ENCODE measurements around the gene SOWAHA. TPM values are rescaled to one million over a fixed set of nuclear protein-coding genes. Genes with fewer than 3 reads are reported as not detected.

Gene SOWAHA
- total RNA-seq (2021; fragmentation: NEBNext Ultra II Directional; extraction: Animal tissue kit (Norgen Biotek cat#: 25700)) (0.09 and 0.10 TPM in 2 replicates), polyA plus RNA-seq (2011; rRNA removed) (0.11 and 0.17 TPM in 2 replicates), polyA minus RNA-seq (2011; rRNA and poly(A)+ RNA removed) (0.06 TPM in 1 of 2 replicates, not detected in the other)
- polyA plus RNA-seq (2011; cell fraction: cytosol; rRNA removed), result 0.06 TPM
- 0.11 TPM for polyA plus RNA-seq (2011; cell fraction: nucleus; rRNA removed)
- polyA plus RNA-seq (2012, experiment 1 of 2), result 0.05 to 0.13 TPM in 2 of 4 replicates, not detected in the others
- polyA plus RNA-seq (2012, experiment 2 of 2), result not detected
- polyA plus RNA-seq (2013, experiment 1 of 2), result 0.06 TPM
- polyA plus RNA-seq (2013, experiment 2 of 2), result 0.06 TPM
- not detected for polyA minus RNA-seq (2011; cell fraction: cytosol; rRNA and poly(A)+ RNA removed)
- polyA minus RNA-seq (2011; cell fraction: nucleus; rRNA and poly(A)+ RNA removed), result 0.20 TPM
- long read RNA-seq, experiment 1, partial matches to known transcripts, result 0 of 1 reads
- long read RNA-seq, experiment 1, other reads (novel, unspliced or antisense), result 0 of 1 reads
- long read RNA-seq, experiment 2, result 0 reads

DNA sequence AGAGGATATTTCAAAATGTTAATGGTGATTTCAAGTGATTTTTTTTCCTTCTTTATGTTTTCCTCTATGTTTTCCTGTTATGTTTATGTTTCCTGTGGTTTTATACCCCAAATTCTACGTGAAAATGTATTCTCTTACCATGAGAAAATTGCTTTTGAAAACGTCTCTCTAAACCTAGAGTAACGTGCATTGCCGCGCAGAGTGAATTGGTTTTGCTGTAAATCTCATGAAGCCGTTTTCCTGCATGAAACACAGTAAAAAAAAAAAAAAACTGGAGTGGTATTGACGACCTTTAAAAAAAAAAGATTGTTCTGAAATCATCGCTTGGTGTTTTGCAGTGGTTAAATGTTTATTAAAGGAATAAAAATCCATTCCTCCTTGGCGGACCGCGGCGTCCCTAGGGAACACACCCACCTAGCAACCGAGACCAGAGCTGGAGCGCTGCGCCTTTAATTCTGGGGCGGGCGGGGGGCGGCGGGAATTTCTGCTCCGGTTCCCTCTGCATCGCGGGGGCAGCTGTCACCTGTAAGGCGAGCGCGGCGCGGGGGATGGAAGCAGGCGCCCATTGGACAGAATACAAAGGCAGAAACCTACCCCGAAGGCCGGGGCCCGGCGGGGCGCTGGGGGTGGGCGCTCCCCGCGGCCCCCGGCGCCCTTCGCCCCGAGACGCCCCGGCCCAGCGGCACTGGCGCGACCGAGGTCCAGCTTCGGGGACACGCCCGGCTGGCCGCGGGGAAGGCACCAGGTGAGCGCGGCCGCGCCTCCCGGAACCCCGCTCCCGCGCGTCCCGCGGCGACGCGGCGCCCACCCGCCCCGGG is at the start of gene SOWAHA:
Gene SOWAHA, plus strand, starts transcription at position 522 of the 818 bp plus-strand sequence. CDS start 320 bp downstream, outside the sequence.
- no peak for FAIRE-seq
- no peak within 1 kb of the TSS for H4K5ac ChIP-seq (ENCODE audit: insufficient read length, low read depth, low read length)
- peak within 1 kb of the TSS; percentile 10 to 52 (median 28); a peak in 7 of 8 replicates for H3K4me3 ChIP-seq (ENCODE audit: extremely low read depth in 1 of 4, insufficient read depth in 2 of 4, low read depth in 3 of 4, low read length in 4 of 4)
- no peak within 1 kb of the TSS for H3K14ac ChIP-seq (ENCODE audit: insufficient read length)
- H3K23ac ChIP-seq (ENCODE audit: insufficient read length), result no peak within 1 kb of the TSS
- H2AK5ac ChIP-seq (ENCODE audit: low read depth, low read length), result no peak within 1 kb of the TSS
- H3K18ac ChIP-seq (ENCODE audit: extremely low read depth, low read length), result no peak within 1 kb of the TSS; the same call in 1 of the 2 replicates
- no peak for DNase-seq (ENCODE audit: low read depth in 1 of 2, low spot score in 2 of 2)
- no peak within 1 kb of the TSS for H4K91ac ChIP-seq (replicated peaks; ENCODE audit: insufficient read length, low read length)
- no peak within 1 kb of the TSS for H2BK15ac ChIP-seq (ENCODE audit: low read length)
- no peaks in the 10 kb centered on the region for H3K79me2 ChIP-seq (ENCODE audit: control insufficient read depth in 1 of 2, insufficient read depth in 2 of 2, low read length in 2 of 2)
- no peak within 1 kb of the TSS for H2BK5ac ChIP-seq (ENCODE audit: low read depth, low read length)
- H2AFZ ChIP-seq (ENCODE audit: low read length), result no peak within 1 kb of the TSS
- H3K27me3 ChIP-seq (replicated peaks in 1 of 4; ENCODE audit: control insufficient read depth in 3 of 4, extremely low read depth in 1 of 4, insufficient read depth in 3 of 4, low read length in 3 of 4), result peaks cover 34 to 54% (median 46%) of the 10 kb centered on the region in 4 experiments
- ChIA-PET POLR2A (ENCODE audit: partially characterized antibody) (interaction anchor here (1.1 to 3.2 kb wide), 5 partner anchors 10 to 53 kb away, joined by 4 to 30 read pairs (median 5); partner anchors contain the start of genes GDF9, SHROOM1 and UQCRQ), CTCF (ENCODE audit: partially characterized antibody) (interaction anchor here (0.7 to 3.2 kb wide), 6 partner anchors 10 to 61 kb away, joined by 3 to 19 read pairs (median 6); partner anchors contain the start of genes GDF9 and UQCRQ)
- no peak within 1 kb of the TSS for H2BK12ac ChIP-seq (ENCODE audit: low read depth, low read length)
- H3K4me1 ChIP-seq (replicated peaks in 1 of 4; ENCODE audit: control insufficient read depth in 3 of 4, insufficient read depth in 4 of 4, low read length in 3 of 4), result peaks cover 0 to 3% (median 0%) of the 10 kb centered on the region in 4 experiments; a peak in 1 of 7 replicates
- no peak within 1 kb of the TSS for H2BK20ac ChIP-seq (ENCODE audit: low read length)
- H3K9ac ChIP-seq (replicated peaks in 1 of 4; ENCODE audit: extremely low read depth in 1 of 4, low read depth in 3 of 4, low read length in 3 of 4), result no peak within 1 kb of the TSS
- H3K4ac ChIP-seq (replicated peaks; ENCODE audit: insufficient read length, low read depth, low read length), result no peak within 1 kb of the TSS
- H3K56ac ChIP-seq (replicated peaks; ENCODE audit: insufficient read length, low read depth, low read length), result no peak within 1 kb of the TSS
- peaks cover 0 to 5% of the 10 kb centered on the region in 2 experiments for H4K20me1 ChIP-seq (replicated peaks in 1 of 2; ENCODE audit: control insufficient read depth in 1 of 2, insufficient read depth in 2 of 2, low read length in 2 of 2)
- H2BK120ac ChIP-seq (replicated peaks; ENCODE audit: low read depth, low read length), result no peak within 1 kb of the TSS
- 10% methylated on average over 33 of the region's 68 CpGs; no CpG with 5 or more reads in 1 of the 2 experiments for WGBS, 2 experiments (ENCODE audit: extremely low coverage in 1 of 2, insufficient coverage in 1 of 2, insufficient read length in 1 of 2, insufficient replicate concordance in 2 of 2, low coverage in 1 of 2, low lambda C conversion rate in 2 of 2, missing lambda C conversion rate in 1 of 2)
- H3K4me2 ChIP-seq (ENCODE audit: insufficient read depth in 1 of 2, low read depth in 2 of 2, low read length in 2 of 2), result peak within 1 kb of the TSS; percentile 31 to 68; a peak in 3 of 4 replicates
- H3K23me2 ChIP-seq (ENCODE audit: low read depth, low read length), result peaks cover 4% of the 10 kb centered on the region; the same call in 1 of the 2 replicates
- H3K79me1 ChIP-seq (ENCODE audit: low read depth, low read length), result no peaks in the 10 kb centered on the region
- H3K9me3 ChIP-seq (ENCODE audit: insufficient read depth in 2 of 2, low read depth in 1 of 2, low read length in 1 of 2), result peaks cover 0 to 9% of the 10 kb centered on the region in 2 experiments; a peak in 2 of 4 replicates
- peaks cover 0 to 4% (median 0%) of the 10 kb centered on the region in 4 experiments; a peak in 1 of 8 replicates for H3K36me3 ChIP-seq (ENCODE audit: control insufficient read depth in 2 of 4, insufficient read depth in 4 of 4, low read length in 3 of 4)
- H4K8ac ChIP-seq (ENCODE audit: extremely low read depth, insufficient read depth, low read length), result peak within 1 kb of the TSS; percentile 21; the same call in 1 of the 2 replicates
- H3K27ac ChIP-seq (ENCODE audit: low read depth, low read length), result no peak within 1 kb of the TSS
- TF ChIP-seq SIRT6 (IDR thresholded peaks at IDR 0.05; ENCODE audit: low read length), result no peak
